Heart right ventricle (tissue), 16 donors: Measurements from ENCODE around the gene MYO1D. TPM values are rescaled to one million over a fixed set of nuclear protein-coding genes. Genes with fewer than 3 reads are reported as not detected.
A peak's percentile ranks its signal among the peaks of the same experiment; 100 is the strongest.

Source experiments
- ATAC-seq, 8 donors: fragments of 200-7000 bp; cut with Tn5 transposase; one replicate each; pipeline ENCODE4 v1.9.1; 2020; ENCODE audit warnings: mild to moderate bottlenecking in 8 of 8, moderate library complexity in 8 of 8, moderate number of reproducible peaks in 1 of 8
- DNase-seq, 2 donors: peaks; one replicate each; pipeline ENCODE4 v3.0.0-alpha.2; 2020
- H3K27ac ChIP-seq, 10 donors: fragments of 200-600 bp; sonication (generic) in 2 of 10; one replicate each; pipeline versions ENCODE4 v1.5.0 to v1.8.0; 2020 to 2022; ENCODE audit warnings: mild to moderate bottlenecking in 3 of 10
- H3K27me3 ChIP-seq, 7 donors: fragments of 200-600 bp; one replicate each; pipeline ENCODE4 v1.8.0; 2021 to 2022; ENCODE audit warnings: mild to moderate bottlenecking in 2 of 7
- H3K36me3 ChIP-seq, 9 donors: fragments of 200-600 bp; sonication (generic) in 1 of 9; one replicate each; pipeline versions ENCODE4 v1.5.0 to v1.8.0; 2020 to 2022; ENCODE audit warnings: mild to moderate bottlenecking in 2 of 9
- H3K4me1 ChIP-seq, 9 donors: fragments of 200-600 bp; sonication (generic) in 1 of 9; one replicate each; pipeline versions ENCODE4 v1.5.0 to v1.8.0; 2020 to 2022; ENCODE audit warnings: mild to moderate bottlenecking in 4 of 9
- H3K4me3 ChIP-seq, 10 donors: fragments of 200-600 bp; sonication (generic) in 2 of 10; one replicate each; pipeline versions ENCODE4 v1.5.0 to v1.8.0; 2020 to 2022; ENCODE audit warnings: mild to moderate bottlenecking in 7 of 10, moderate library complexity in 2 of 10
- H3K9me3 ChIP-seq, 11 donors: fragments of 200-600 bp in 10 of 11; sonication (generic) in 2 of 11; one replicate each; pipeline versions ENCODE4 v1.5.0 to v1.8.0; 2013 to 2022; ENCODE audit warnings: mild to moderate bottlenecking in 2 of 11, control low read depth in 1 of 11, moderate library complexity in 1 of 11
- CTCF ChIP-seq, 9 donors: fragments of 200-600 bp; sonication (generic) in 2 of 9; IDR thresholded peaks; one replicate each; pipeline versions ENCODE4 v1.5.0 to v1.8.0; 2021 to 2022; ENCODE audit warnings: antibody characterized with exemption in 9 of 9, mild to moderate bottlenecking in 5 of 9, moderate library complexity in 1 of 9
- WGBS, 2 donors: extraction: QIAGEN DNeasy Blood & Tissue Kit; methylation state at CpG; one replicate each; pipeline ENCODE4 v1.1.7; 2013; ENCODE audit warnings: inconsistent platforms in 1 of 2; 5-methylcytosine and 5-hydroxymethylcytosine counted together
- intact Hi-C, 10 donors: fragments of 100-400 bp; cut with DNase I; formaldehyde crosslinking; loops; one replicate each; pipeline versions ENCODE4 v1.11.1 to v1.14.2; 2022
- polyA plus RNA-seq, 2 donors: library from polyadenylated mRNA; stranded (reverse); fragments of 200-250 nt; gene quantifications; one replicate each; pipeline ENCODE4 v1.2.3, GENCODE V29; 2013
- total RNA-seq, 10 donors: library from RNA; stranded (reverse); fragmentation: NEBNext Ultra II Directional in 3 of 10; extraction: Animal tissue kit (Norgen Biotek cat#: 25700) in 3 of 10; gene quantifications; one replicate each; pipeline versions ENCODE4 v1.2.1 to v1.2.4, GENCODE V29; 2021 to 2023
- donor health status: Arrhythmogenic right ventricular cardiomyopathy.
- donor health status: ischemic (EF 13 %, LVEDD 7.1; RV severe dilation, severe dysfunction).
- donor health status: healthy with polysubstance abuse.
- donor health status: DM: no; HTN: yes; CAD: no.
- donor health status: DM: no; HTN: no; CAD: no.
- donor health status: ischemic (EF 25% LVEDD 6.9; RV normal size, moderate dysfunction).
- donor health status: ischemic (EF 25% LVEDD 5.7; RV mildly dilated, moderate dysfunction).
- donor health status: healthy.
- donor health status: DM: yes; HTN: yes; CAD: no.
- donor health status: Ischemic cardiomyopathy.
- donor health status: ischemic (EF 35%, LVEDD 5.7; RV mildly dilated, moderate dysfunction).
- donor health status: nonischemic (EF 11% LVEDD 7.7; RV severe dilation, severe dysfunction).
- donor health status: DM: yes; HTN: yes; CAD: no.
- donor health status: PGD.
- donor health status: ischemic (EF 29% LVEDD 5.4; RV normal size, mild dysfunction).
- donor health status: nonischemic (EF 23%, LVEDD 6.1; RV moderate dilation, normal function).

The MYO1D gene
- total and polyA plus RNA-seq, 12 donors, result 1.9 to 16.4 (median 6.7) TPM

- 94 to 96% methylated on average over 3 of the region's 3 CpGs for WGBS, 2 donors
- Histone ChIP-seq H3K27me3 (no peaks in the 10 kb centered on the region), H3K27ac (no peak overlapping the region), H3K4me1 (no peaks in the 10 kb centered on the region), H3K9me3 (no peaks in the 10 kb centered on the region), H3K4me3 (no peak overlapping the region), H3K36me3 (peaks cover 0 to 15% (median 0%) of the 10 kb centered on the region in 9 donors)
- TF ChIP-seq CTCF (IDR thresholded peaks at IDR 0.05), result no peak
- DNase-seq (no peak), ATAC-seq (no peak)
- intact Hi-C loops, result no loop called here
These were observed 311.5 kb downstream of the MYO1D start for GRCh38 chr17:32565401-32565800.

- DNase-seq, result no peak
- H3K4me1 ChIP-seq, result peaks cover 0 to 7% (median 0%) of the 10 kb centered on the region in 9 donors
- intact Hi-C loops, result no loop called here
- no peak for ATAC-seq
- no peak overlapping the region for H3K27ac ChIP-seq
- no peak for TF ChIP-seq CTCF (IDR thresholded peaks at IDR 0.05)
- WGBS, 2 donors, result 86 to 90% methylated on average over 3 of the region's 3 CpGs
- peaks cover 0 to 15% (median 0%) of the 10 kb centered on the region in 9 donors for H3K36me3 ChIP-seq
- no peaks in the 10 kb centered on the region for H3K9me3 ChIP-seq
- no peaks in the 10 kb centered on the region for H3K27me3 ChIP-seq
- no peak overlapping the region for H3K4me3 ChIP-seq
These were observed 312.6 kb downstream of the MYO1D start for GRCh38 chr17:32564325-32564724.

- Histone ChIP-seq H3K4me1 (peaks cover 0 to 12% (median 3%) of the 10 kb centered on the region in 9 donors), H3K27me3 (no peaks in the 10 kb centered on the region), H3K36me3 (peaks cover 0 to 15% (median 0%) of the 10 kb centered on the region in 9 donors), H3K27ac (no peak overlapping the region), H3K4me3 (no peak overlapping the region), H3K9me3 (no peaks in the 10 kb centered on the region)
- 91 to 93% methylated on average over 6 of the region's 6 CpGs for WGBS, 2 donors
- intact Hi-C loops, result no loop called here
- DNase-seq (no peak), ATAC-seq (no peak)
- TF ChIP-seq CTCF (IDR thresholded peaks at IDR 0.05), result no peak
These were observed 313.3 kb downstream of the MYO1D start for GRCh38 chr17:32563583-32563982.

GRCh38 chr17:32558997-32559650, 317.8 kb downstream of the MYO1D start:
- H3K36me3 ChIP-seq, result no peaks in the 10 kb centered on the region
- no peak overlapping the region for H3K4me3 ChIP-seq
- no peak for TF ChIP-seq CTCF (IDR thresholded peaks at IDR 0.05)
- 66% methylated on average over 4 of the region's 4 CpGs for WGBS, 2 donors
- H3K4me1 ChIP-seq, result peaks cover 0 to 12% (median 3%) of the 10 kb centered on the region in 9 donors
- no peaks in the 10 kb centered on the region for H3K9me3 ChIP-seq
- ATAC-seq (peak in 1 of 8 donors; percentile 27), DNase-seq (no peak)
- intact Hi-C loops, result no loop called here
- H3K27me3 ChIP-seq, result no peaks in the 10 kb centered on the region
- H3K27ac ChIP-seq, result no peak overlapping the region
